ENCODE results near the gene PRDM16. TPM values are rescaled to one million over a fixed set of nuclear protein-coding genes. Genes with fewer than 3 reads are reported as not detected.

The PRDM16 gene
- total and polyA plus RNA-seq, 2 of the 8 experiments (the other 6 are each of a cell fraction or from before 2014, with no cell fraction given), result 0.39 to 0.43 TPM

- CTCF ChIA-PET (ENCODE audit: partially characterized antibody), result interaction anchor here (1.1 to 4.2 kb wide), 6 partner anchors 7 to 31 kb away, joined by 3 to 41 read pairs (median 12); no protein-coding TSS in a partner anchor
- H3K23me2 ChIP-seq (ENCODE audit: low read depth, low read length), result no peaks in the 10 kb centered on the region
- no peak for DNase-seq (ENCODE audit: low read depth in 1 of 2, low spot score in 2 of 2)
- H2BK5ac ChIP-seq (ENCODE audit: low read depth, low read length), result peak overlapping the region; percentile 44; the same call in 1 of the 2 replicates
- H3K9ac ChIP-seq (replicated peaks in 1 of 4; ENCODE audit: extremely low read depth in 1 of 4, low read depth in 3 of 4, low read length in 3 of 4), result no peak overlapping the region
- peaks cover under 1 to 2% of the 10 kb centered on the region in 2 experiments for H4K20me1 ChIP-seq (replicated peaks in 1 of 2; ENCODE audit: control insufficient read depth in 1 of 2, insufficient read depth in 2 of 2, low read length in 2 of 2)
- H2BK15ac ChIP-seq (ENCODE audit: low read length), result peak overlapping the region; percentile 72; the same call in 1 of the 2 replicates
- no peak overlapping the region for H3K4me3 ChIP-seq (ENCODE audit: extremely low read depth in 1 of 4, insufficient read depth in 2 of 4, low read depth in 3 of 4, low read length in 4 of 4)
- peaks cover 0 to 1% (median 0%) of the 10 kb centered on the region in 4 experiments; a peak in 2 of 8 replicates for H3K36me3 ChIP-seq (ENCODE audit: control insufficient read depth in 2 of 4, insufficient read depth in 4 of 4, low read length in 3 of 4)
- no peak overlapping the region; the same call in 1 of the 2 replicates for H3K18ac ChIP-seq (ENCODE audit: extremely low read depth, low read length)
- no peaks in the 10 kb centered on the region for H3K79me1 ChIP-seq (ENCODE audit: low read depth, low read length)
- no peak overlapping the region for H2BK120ac ChIP-seq (replicated peaks; ENCODE audit: low read depth, low read length)
- peak overlapping the region; percentile 42; the same call in 1 of the 2 replicates for H2AK5ac ChIP-seq (ENCODE audit: low read depth, low read length)
- no peak overlapping the region for H3K56ac ChIP-seq (replicated peaks; ENCODE audit: insufficient read length, low read depth, low read length)
- H3K4ac ChIP-seq (replicated peaks; ENCODE audit: insufficient read length, low read depth, low read length), result peak overlapping the region; percentile 78
- 0 out of 2 replicates have a peak overlapping the region, but pooled peaks have one; percentile 61 for H2BK20ac ChIP-seq (ENCODE audit: low read length)
- peak overlapping the region; percentile 75; the same call in 1 of the 2 replicates for H2BK12ac ChIP-seq (ENCODE audit: low read depth, low read length)
- H3K9me3 ChIP-seq (ENCODE audit: insufficient read depth in 2 of 2, low read depth in 1 of 2, low read length in 1 of 2), result peaks cover 4 to 13% of the 10 kb centered on the region in 2 experiments; a peak in 2 of 4 replicates
- no peaks in the 10 kb centered on the region for H3K27me3 ChIP-seq (replicated peaks in 1 of 4; ENCODE audit: control insufficient read depth in 3 of 4, extremely low read depth in 1 of 4, insufficient read depth in 3 of 4, low read length in 3 of 4)
- no peak overlapping the region for H3K4me2 ChIP-seq (ENCODE audit: insufficient read depth in 1 of 2, low read depth in 2 of 2, low read length in 2 of 2)
- TF ChIP-seq NANOG (IDR thresholded peaks at IDR 0.05; ENCODE audit: insufficient read depth, low read depth, low read length, poor library complexity, severe bottlenecking) (no peak), ASH2L (IDR thresholded peaks at IDR 0.05; ENCODE audit: low read length) (no peak)
- no peaks in the 10 kb centered on the region for H3K4me1 ChIP-seq (replicated peaks in 1 of 4; ENCODE audit: control insufficient read depth in 3 of 4, insufficient read depth in 4 of 4, low read length in 3 of 4)
- no peak overlapping the region; the same call in 1 of the 2 replicates for H4K8ac ChIP-seq (ENCODE audit: extremely low read depth, insufficient read depth, low read length)
- no peak overlapping the region for H2AFZ ChIP-seq (ENCODE audit: low read length)
- H4K5ac ChIP-seq (ENCODE audit: insufficient read length, low read depth, low read length), result no peak overlapping the region
- POLR2A ChIA-PET (ENCODE audit: partially characterized antibody), result interaction anchor here (3.0 kb wide), 1 partner anchor 29 kb away, joined by 18 read pairs; the partner anchor contains the start of gene ARHGEF16
- H4K91ac ChIP-seq (replicated peaks; ENCODE audit: insufficient read length, low read length), result peak overlapping the region; percentile 25
- H3K14ac ChIP-seq (ENCODE audit: insufficient read length), result no peak overlapping the region
- WGBS, 2 experiments (ENCODE audit: extremely low coverage in 1 of 2, insufficient coverage in 1 of 2, insufficient read length in 1 of 2, insufficient replicate concordance in 2 of 2, low coverage in 1 of 2, low lambda C conversion rate in 2 of 2, missing lambda C conversion rate in 1 of 2), result 88% methylated on average over 9 of the region's 14 CpGs; no CpG with 5 or more reads in 1 of the 2 experiments
- no peak overlapping the region for H3K27ac ChIP-seq (ENCODE audit: low read depth, low read length)
- no peaks in the 10 kb centered on the region for H3K79me2 ChIP-seq (ENCODE audit: control insufficient read depth in 1 of 2, insufficient read depth in 2 of 2, low read length in 2 of 2)
- H3K23ac ChIP-seq (ENCODE audit: insufficient read length), result no peak overlapping the region
- FAIRE-seq, result no peak
Measured at GRCh38 chr1:3483380-3483779, 414.4 kb downstream of the PRDM16 start.

Data from H1 (cell line).